GM12891 (cell line): ENCODE data around the gene GTPBP6.

Experiments used
- PAX5 ChIP-seq: IDR thresholded peaks from 2 replicates; pipeline ENCODE4 v1.6.1; 2011; ENCODE audit warnings: low read length, moderate library complexity, mild to moderate bottlenecking; ENCODE audit not compliant: insufficient read depth, severe bottlenecking
- POLR2A ChIP-seq: IDR thresholded peaks from 2 replicates; pipeline ENCODE4 v1.6.1; 2011; ENCODE audit warnings: low read depth, low read length, control low read depth
- SPI1 ChIP-seq: IDR thresholded peaks from 2 replicates; pipeline ENCODE4 v1.6.1; 2011; ENCODE audit warnings: low read depth, low read length, control low read depth

- TF ChIP-seq PAX5: no peak
- no peak for TF ChIP-seq POLR2A
- no peak for TF ChIP-seq SPI1
These were observed 19.8 kb upstream of the GTPBP6 start for GRCh38 chrX:338281-338835.
